Effector memory CD4-positive, alpha-beta T cell (primary cell): ENCODE data around the gene LGALSL.

Experiments
- DNase-seq, 3 donors: peaks; one replicate each; pipeline ENCODE4 v3.0.0-alpha.2; 2020
- H3K27ac ChIP-seq: 2 replicates; pipeline ENCODE4 v1.7.0; 2013; ENCODE audit warnings: mild to moderate bottlenecking, low read length, moderate library complexity; ENCODE audit not compliant: insufficient read depth, poor library complexity, severe bottlenecking
- H3K27me3 ChIP-seq: replicated peaks from 2 replicates; pipeline ENCODE4 v1.7.0; 2013; ENCODE audit warnings: mild to moderate bottlenecking, low read length; ENCODE audit not compliant: insufficient read depth, control insufficient read depth, poor library complexity, severe bottlenecking
- H3K36me3 ChIP-seq: 2 replicates; pipeline ENCODE4 v1.7.0; 2013; ENCODE audit warnings: mild to moderate bottlenecking, low read length, moderate library complexity; ENCODE audit not compliant: control insufficient read depth, insufficient read depth
- H3K4me1 ChIP-seq: 2 replicates; pipeline ENCODE4 v1.7.0; 2013; ENCODE audit warnings: low read length, mild to moderate bottlenecking; ENCODE audit not compliant: control insufficient read depth, insufficient read depth, poor library complexity, severe bottlenecking
- H3K4me3 ChIP-seq: 2 replicates; pipeline ENCODE4 v1.7.0; 2013; ENCODE audit warnings: low read length, low read depth, mild to moderate bottlenecking; ENCODE audit not compliant: insufficient read depth, poor library complexity, severe bottlenecking
- H3K9me3 ChIP-seq: 2 replicates; pipeline ENCODE4 v1.7.0; 2013; ENCODE audit warnings: mild to moderate bottlenecking, low read length, moderate library complexity; ENCODE audit not compliant: control insufficient read depth

The LGALSL gene

GRCh38 chr2:64479259-64480117 is 25.5 kb downstream of the LGALSL start:
- no peak overlapping the region for H3K27ac ChIP-seq
- no peaks in the 10 kb centered on the region for H3K27me3 ChIP-seq
- no peak overlapping the region for H3K4me3 ChIP-seq
- no peaks in the 10 kb centered on the region for H3K4me1 ChIP-seq
- H3K36me3 ChIP-seq: no peaks in the 10 kb centered on the region
- DNase-seq: no peak
- H3K9me3 ChIP-seq: no peaks in the 10 kb centered on the region

GRCh38 chr2:64481665-64482064 is 27.7 kb downstream of the LGALSL start:
- DNase-seq: no peak
- no peaks in the 10 kb centered on the region for H3K27me3 ChIP-seq
- H3K4me1 ChIP-seq: no peaks in the 10 kb centered on the region

DNA sequence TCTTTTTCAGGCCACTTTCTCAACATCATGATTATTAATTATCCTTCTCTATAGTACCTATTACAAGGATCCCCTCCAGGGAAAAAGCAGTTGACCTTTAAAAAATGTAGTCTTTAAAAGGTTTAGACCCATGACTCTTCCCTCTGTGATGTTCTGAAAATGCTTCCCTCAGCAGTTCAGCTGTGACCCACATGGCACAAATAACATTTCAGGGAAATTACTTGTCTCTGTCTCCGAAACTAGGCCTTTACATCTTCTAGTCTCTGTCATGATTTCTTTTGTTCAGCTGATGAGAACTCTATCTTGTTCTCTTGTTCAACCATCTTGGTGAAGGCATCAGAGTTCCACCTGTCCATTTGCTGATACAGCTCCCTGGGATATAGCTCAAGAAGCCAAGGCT is 28.3 kb downstream of the LGALSL start:
- no peak for DNase-seq
- H3K4me3 ChIP-seq: no peak overlapping the region
- no peak overlapping the region for H3K27ac ChIP-seq
- H3K27me3 ChIP-seq: no peaks in the 10 kb centered on the region
- no peaks in the 10 kb centered on the region for H3K9me3 ChIP-seq
- H3K4me1 ChIP-seq: no peaks in the 10 kb centered on the region
- no peaks in the 10 kb centered on the region for H3K36me3 ChIP-seq

More at GRCh38 chr2:64481665-64482064, 27.7 kb downstream of the LGALSL start:
- Histone ChIP-seq H3K27ac (no peak overlapping the region), H3K36me3 (no peaks in the 10 kb centered on the region), H3K9me3 (no peaks in the 10 kb centered on the region), H3K4me3 (no peak overlapping the region)

DNA sequence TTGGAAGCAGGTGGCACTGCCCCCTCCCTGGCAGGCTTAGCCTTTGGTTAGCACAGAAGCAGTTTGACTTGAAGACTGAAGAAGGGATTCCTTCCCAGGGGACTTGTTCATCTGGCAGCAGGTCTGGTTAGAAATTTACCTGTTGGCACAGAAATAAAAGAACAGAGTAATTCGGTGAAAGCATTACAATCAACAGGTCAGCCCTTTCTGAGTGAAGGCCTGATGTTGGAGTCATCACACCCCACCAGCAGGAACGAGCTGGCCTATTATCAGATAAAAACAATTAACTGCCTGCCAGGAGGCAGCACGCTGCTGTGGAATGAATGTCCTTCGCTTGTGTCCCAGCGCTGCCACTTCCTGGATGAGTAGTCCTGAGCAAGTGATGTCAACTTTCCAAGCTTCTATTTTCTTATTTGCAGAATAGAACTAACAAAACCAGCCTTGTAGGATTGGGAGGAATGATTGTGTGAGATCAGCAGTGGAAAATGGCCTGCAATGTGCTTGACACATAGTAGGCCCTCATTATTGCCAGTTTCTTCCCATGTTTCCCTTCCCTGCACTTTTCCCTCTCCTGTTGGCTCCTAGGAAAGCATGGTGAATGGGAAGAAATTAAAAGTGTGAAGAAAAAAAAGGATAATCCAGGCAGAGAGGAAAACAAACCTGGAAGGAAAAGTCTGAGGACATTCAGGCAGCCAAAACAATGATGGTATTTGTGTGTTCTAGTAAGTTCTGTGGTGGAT is 29.0 kb downstream of the LGALSL start:
- no peaks in the 10 kb centered on the region for H3K36me3 ChIP-seq
- H3K27me3 ChIP-seq: no peaks in the 10 kb centered on the region
- H3K4me1 ChIP-seq: no peaks in the 10 kb centered on the region
- H3K9me3 ChIP-seq: no peaks in the 10 kb centered on the region
- DNase-seq: no peak
- H3K27ac ChIP-seq: no peak overlapping the region
- no peak overlapping the region for H3K4me3 ChIP-seq

GRCh38 chr2:64485331-64485730 is 31.4 kb downstream of the LGALSL start:
- no peak overlapping the region for H3K27ac ChIP-seq

GRCh38 chr2:64485961-64486360 is 32.0 kb downstream of the LGALSL start:
- DNase-seq: no peak
- Histone ChIP-seq H3K9me3 (no peaks in the 10 kb centered on the region), H3K4me1 (peaks cover 15% of the 10 kb centered on the region), H3K4me3 (no peak overlapping the region), H3K27ac (no peak overlapping the region), H3K36me3 (no peaks in the 10 kb centered on the region), H3K27me3 (no peaks in the 10 kb centered on the region)

More at GRCh38 chr2:64485331-64485730, 31.4 kb downstream of the LGALSL start:
- no peak overlapping the region for H3K4me3 ChIP-seq
- H3K27me3 ChIP-seq: no peaks in the 10 kb centered on the region
- no peaks in the 10 kb centered on the region for H3K9me3 ChIP-seq
- peaks cover 15% of the 10 kb centered on the region for H3K4me1 ChIP-seq
- no peaks in the 10 kb centered on the region for H3K36me3 ChIP-seq
- no peak for DNase-seq

DNA sequence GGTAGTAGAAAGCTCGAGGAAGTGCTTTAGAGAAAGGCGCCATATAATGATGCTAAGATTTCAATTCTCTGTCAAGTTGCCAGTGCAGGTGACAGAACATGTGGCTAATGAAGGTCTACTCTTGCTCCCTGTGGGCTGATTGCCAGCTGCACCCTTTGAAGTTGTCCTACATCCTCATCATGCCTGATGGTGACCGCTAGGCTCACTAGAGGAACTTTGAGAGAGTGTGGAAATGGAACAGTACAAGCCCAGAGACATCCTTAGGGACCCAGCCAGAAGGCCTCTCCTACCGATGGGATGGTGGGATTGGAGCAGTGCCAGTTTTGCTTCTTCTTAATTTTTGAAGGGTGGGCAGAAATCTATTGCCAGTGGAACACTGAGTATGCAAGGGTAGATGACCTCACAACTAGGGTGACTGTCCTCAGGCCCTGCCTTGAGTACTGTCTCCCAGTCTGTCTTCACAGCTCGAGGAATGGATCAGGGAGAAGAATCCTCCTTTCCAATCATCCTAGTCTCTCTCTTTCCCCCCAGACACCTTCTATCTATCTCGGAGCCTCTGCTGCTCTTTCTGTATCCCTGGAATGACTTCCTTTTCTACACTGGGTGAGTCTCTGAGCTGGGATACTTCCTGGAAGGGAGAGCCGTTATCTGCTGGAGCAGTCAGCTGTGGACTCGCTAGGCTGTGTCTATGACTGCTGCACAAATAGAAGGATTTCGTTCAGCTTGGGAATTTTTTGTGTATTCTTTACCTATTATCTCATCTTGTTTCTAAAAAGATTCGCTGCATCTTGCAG is 33.5 kb downstream of the LGALSL start:
- Histone ChIP-seq H3K27ac (no peak overlapping the region), H3K27me3 (no peaks in the 10 kb centered on the region), H3K4me1 (peaks cover 15% of the 10 kb centered on the region), H3K4me3 (no peak overlapping the region), H3K36me3 (no peaks in the 10 kb centered on the region), H3K9me3 (no peaks in the 10 kb centered on the region)
- no peak for DNase-seq

DNA sequence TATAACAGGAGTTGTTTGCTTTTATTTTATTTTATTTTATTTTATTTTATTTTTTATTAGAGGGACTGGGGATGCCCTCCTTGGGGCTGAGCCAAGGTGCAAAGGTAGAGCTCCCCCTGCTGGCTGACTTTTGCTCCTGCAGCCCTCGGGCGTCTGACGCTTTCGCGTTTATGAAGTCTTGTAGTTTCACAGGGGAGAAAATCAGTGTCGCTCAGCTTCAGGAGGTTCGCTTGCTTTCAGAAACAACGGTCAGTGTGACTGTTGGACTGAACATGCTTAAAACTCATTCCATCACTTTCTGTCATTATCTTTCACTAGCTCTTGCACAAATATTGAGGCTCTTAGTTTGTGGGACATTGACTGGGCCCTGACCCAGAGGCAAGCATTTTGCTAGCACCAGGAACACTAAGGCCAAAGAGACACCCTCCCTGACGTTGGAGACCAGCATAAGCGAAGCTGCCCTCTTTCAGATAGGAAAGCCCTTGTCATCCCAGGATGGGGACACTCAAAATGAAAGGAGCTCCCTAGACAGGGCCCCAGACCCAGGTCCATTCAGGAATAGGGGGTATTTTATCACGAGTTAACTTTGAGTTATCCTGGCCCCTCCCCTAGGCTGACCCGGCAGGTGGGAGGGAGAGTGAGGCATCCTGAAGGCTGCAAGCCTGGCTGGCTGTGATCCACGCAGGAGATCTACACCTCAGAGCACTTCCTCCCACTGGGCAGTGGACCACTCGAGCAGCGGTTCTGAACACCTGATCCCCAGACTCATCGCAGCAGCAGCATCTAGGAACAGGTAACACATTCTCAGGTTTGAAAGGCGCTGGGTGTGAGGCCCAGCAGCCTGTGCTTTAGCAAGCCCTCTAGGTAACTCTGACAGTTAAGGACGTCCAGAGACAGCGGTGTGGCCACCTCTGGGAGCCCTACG is 34.4 kb downstream of the LGALSL start:
- Histone ChIP-seq H3K4me1 (peaks cover 15% of the 10 kb centered on the region), H3K27ac (no peak overlapping the region), H3K36me3 (no peaks in the 10 kb centered on the region), H3K27me3 (no peaks in the 10 kb centered on the region), H3K9me3 (no peaks in the 10 kb centered on the region), H3K4me3 (no peak overlapping the region)
- peak; percentile 41 to 63 (median 46) for DNase-seq

DNA sequence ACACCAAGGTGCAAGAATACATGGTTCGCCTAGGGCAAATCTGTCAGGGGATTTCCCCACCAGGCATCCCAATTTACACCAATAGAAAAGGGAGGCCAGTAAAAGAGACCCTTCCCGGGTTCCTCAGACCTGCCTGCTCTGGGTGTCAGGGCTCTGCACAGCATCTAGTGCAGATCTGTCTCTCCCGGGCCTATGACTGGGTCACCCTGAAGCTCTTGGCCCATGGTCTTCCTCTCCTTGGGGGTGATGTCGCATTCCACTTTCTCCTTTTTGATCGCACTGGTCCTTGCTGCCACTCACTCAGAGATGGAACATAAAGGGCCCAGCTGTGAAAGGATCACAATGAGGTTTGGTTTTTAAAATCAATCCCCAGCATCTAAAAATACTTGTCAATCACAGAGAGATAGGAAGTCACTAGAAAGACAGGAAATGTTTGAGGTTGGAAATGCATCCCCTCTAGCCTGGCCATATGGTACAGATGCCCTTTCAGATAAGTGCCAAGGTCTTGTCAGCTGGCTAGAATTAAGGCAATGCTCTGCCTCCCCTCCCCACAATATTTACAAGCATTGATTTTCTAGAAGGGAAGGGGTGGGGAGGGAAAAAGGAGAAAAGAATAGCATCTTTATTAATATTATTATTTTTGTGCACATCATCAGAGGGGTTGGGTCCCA is 35.3 kb downstream of the LGALSL start:
- H3K4me1 ChIP-seq: peaks cover 15% of the 10 kb centered on the region
- H3K27ac ChIP-seq: no peak overlapping the region
- no peak for DNase-seq
- H3K4me3 ChIP-seq: no peak overlapping the region
- no peaks in the 10 kb centered on the region for H3K9me3 ChIP-seq
- H3K36me3 ChIP-seq: no peaks in the 10 kb centered on the region
- H3K27me3 ChIP-seq: no peaks in the 10 kb centered on the region
